ENCODE data around the gene LMOD2.
"Not testable (repeated sequence)": the region's sequence is repeated elsewhere in the genome, so short reads cannot be mapped to it uniquely, and the experiment has no call there.

The LMOD2 gene

GRCh38 chr7:123622660-123623386 is 32.8 kb upstream of the LMOD2 start:
- no peak overlapping the region for H3K9ac ChIP-seq (ENCODE audit: insufficient read length)
- TF ChIP-seq EZH2 (IDR thresholded peaks at IDR 0.05) (no peak), FOXP2 (optimal IDR thresholded peaks at IDR 0.05; ENCODE audit: control extremely low read depth, extremely low read length, insufficient read depth) (no peak)
- H3K36me3 ChIP-seq (ENCODE audit: insufficient read depth, low read length) = no peaks in the 10 kb centered on the region
- no peak overlapping the region for H3K4me3 ChIP-seq
- H3K9me3 ChIP-seq (ENCODE audit: low read depth, low read length) = no peaks in the 10 kb centered on the region
- DNase-seq (ENCODE audit: low read depth, low spot score) = no peak
- H3K27ac ChIP-seq = no peak overlapping the region; the same call in 1 of the 2 replicates

- DNase-seq (ENCODE audit: low read depth, low spot score) = no peak
- TF ChIP-seq EZH2 (IDR thresholded peaks at IDR 0.05) (no peak), POLR2AphosphoS5 (IDR thresholded peaks at IDR 0.05; ENCODE audit: borderline replicate concordance, low read depth, low read length) (no peak), FOXP2 (optimal IDR thresholded peaks at IDR 0.05; ENCODE audit: control extremely low read depth, extremely low read length, insufficient read depth) (no peak)
- no peak overlapping the region for H3K4me3 ChIP-seq
- H3K9ac ChIP-seq (ENCODE audit: insufficient read length) = no peak overlapping the region
- H3K36me3 ChIP-seq (ENCODE audit: insufficient read depth, low read length) = no peaks in the 10 kb centered on the region
- no peak overlapping the region for H3K27ac ChIP-seq
- H3K9me3 ChIP-seq (ENCODE audit: low read depth, low read length) = no peaks in the 10 kb centered on the region
Measured at GRCh38 chr7:123624527-123625183, 31.0 kb upstream of the LMOD2 start.

- no peak overlapping the region for H3K4me3 ChIP-seq
- TF ChIP-seq EZH2 (IDR thresholded peaks at IDR 0.05) (no peak), POLR2AphosphoS5 (IDR thresholded peaks at IDR 0.05; ENCODE audit: borderline replicate concordance, low read depth, low read length) (no peak), FOXP2 (optimal IDR thresholded peaks at IDR 0.05; ENCODE audit: control extremely low read depth, extremely low read length, insufficient read depth) (no peak)
- no peak for DNase-seq (ENCODE audit: low read depth, low spot score)
Measured at GRCh38 chr7:123625254-123625653, 30.4 kb upstream of the LMOD2 start.

GRCh38 chr7:123627851-123628250 is 27.8 kb upstream of the LMOD2 start:
- Histone ChIP-seq H3K9ac (ENCODE audit: insufficient read length) (no peak overlapping the region), H3K36me3 (ENCODE audit: insufficient read depth, low read length) (no peaks in the 10 kb centered on the region), H3K9me3 (ENCODE audit: low read depth, low read length) (no peaks in the 10 kb centered on the region), H3K4me3 (no peak overlapping the region), H3K27ac (no peak overlapping the region)
- DNase-seq (ENCODE audit: low read depth, low spot score) = no peak
- TF ChIP-seq POLR2AphosphoS5 (IDR thresholded peaks at IDR 0.05; ENCODE audit: borderline replicate concordance, low read depth, low read length) (no peak), EZH2 (IDR thresholded peaks at IDR 0.05) (no peak), FOXP2 (optimal IDR thresholded peaks at IDR 0.05; ENCODE audit: control extremely low read depth, extremely low read length, insufficient read depth) (no peak)

More at GRCh38 chr7:123625254-123625653, 30.4 kb upstream of the LMOD2 start:
- no peaks in the 10 kb centered on the region for H3K9me3 ChIP-seq (ENCODE audit: low read depth, low read length)
- no peak overlapping the region for H3K9ac ChIP-seq (ENCODE audit: insufficient read length)
- no peaks in the 10 kb centered on the region for H3K36me3 ChIP-seq (ENCODE audit: insufficient read depth, low read length)
- no peak overlapping the region for H3K27ac ChIP-seq

GRCh38 chr7:123628829-123629228 is 26.8 kb upstream of the LMOD2 start:
- TF ChIP-seq EZH2 (IDR thresholded peaks at IDR 0.05) = no peak
- no peak for TF ChIP-seq FOXP2 (optimal IDR thresholded peaks at IDR 0.05; ENCODE audit: control extremely low read depth, extremely low read length, insufficient read depth)
- no peak for TF ChIP-seq POLR2AphosphoS5 (IDR thresholded peaks at IDR 0.05; ENCODE audit: borderline replicate concordance, low read depth, low read length)
- Histone ChIP-seq H3K4me3 (no peak overlapping the region), H3K9ac (ENCODE audit: insufficient read length) (no peak overlapping the region), H3K36me3 (ENCODE audit: insufficient read depth, low read length) (no peaks in the 10 kb centered on the region), H3K27ac (no peak overlapping the region), H3K9me3 (ENCODE audit: low read depth, low read length) (no peaks in the 10 kb centered on the region)
- DNase-seq (ENCODE audit: low read depth, low spot score) = no peak

GRCh38 chr7:123629281-123629680 is 26.4 kb upstream of the LMOD2 start:
- Histone ChIP-seq H3K27ac (no peak overlapping the region), H3K9me3 (ENCODE audit: low read depth, low read length) (no peaks in the 10 kb centered on the region), H3K9ac (ENCODE audit: insufficient read length) (no peak overlapping the region), H3K36me3 (ENCODE audit: insufficient read depth, low read length) (no peaks in the 10 kb centered on the region), H3K4me3 (no peak overlapping the region)
- TF ChIP-seq FOXP2 (optimal IDR thresholded peaks at IDR 0.05; ENCODE audit: control extremely low read depth, extremely low read length, insufficient read depth) (no peak), EZH2 (IDR thresholded peaks at IDR 0.05) (no peak), POLR2AphosphoS5 (IDR thresholded peaks at IDR 0.05; ENCODE audit: borderline replicate concordance, low read depth, low read length) (no peak)
- DNase-seq (ENCODE audit: low read depth, low spot score) = no peak

- Histone ChIP-seq H3K4me3 (no peak overlapping the region), H3K27ac (no peak overlapping the region), H3K9me3 (ENCODE audit: low read depth, low read length) (no peaks in the 10 kb centered on the region), H3K36me3 (ENCODE audit: insufficient read depth, low read length) (no peaks in the 10 kb centered on the region), H3K9ac (ENCODE audit: insufficient read length) (no peak overlapping the region)
- TF ChIP-seq FOXP2 (optimal IDR thresholded peaks at IDR 0.05; ENCODE audit: control extremely low read depth, extremely low read length, insufficient read depth) (no peak), POLR2AphosphoS5 (IDR thresholded peaks at IDR 0.05; ENCODE audit: borderline replicate concordance, low read depth, low read length) (no peak), EZH2 (IDR thresholded peaks at IDR 0.05) (no peak)
- DNase-seq (ENCODE audit: low read depth, low spot score) = no peak
Measured at GRCh38 chr7:123632808-123633207, 22.9 kb upstream of the LMOD2 start.

GRCh38 chr7:123633553-123633952 is 22.1 kb upstream of the LMOD2 start:
- no peaks in the 10 kb centered on the region for H3K36me3 ChIP-seq (ENCODE audit: insufficient read depth, low read length)
- H3K9ac ChIP-seq (ENCODE audit: insufficient read length) = no peak overlapping the region
- no peak overlapping the region; the same call in 1 of the 2 replicates for H3K27ac ChIP-seq
- H3K9me3 ChIP-seq (ENCODE audit: low read depth, low read length) = no peaks in the 10 kb centered on the region
- TF ChIP-seq EZH2 (IDR thresholded peaks at IDR 0.05) (no peak), POLR2AphosphoS5 (IDR thresholded peaks at IDR 0.05; ENCODE audit: borderline replicate concordance, low read depth, low read length) (no peak), FOXP2 (optimal IDR thresholded peaks at IDR 0.05; ENCODE audit: control extremely low read depth, extremely low read length, insufficient read depth) (no peak)
- H3K4me3 ChIP-seq = no peak overlapping the region
- DNase-seq (ENCODE audit: low read depth, low spot score) = no peak

- H3K9me3 ChIP-seq (ENCODE audit: low read depth, low read length); DNase-seq (ENCODE audit: low read depth, low spot score); H3K27ac ChIP-seq; H3K36me3 ChIP-seq (ENCODE audit: insufficient read depth, low read length); H3K9ac ChIP-seq (ENCODE audit: insufficient read length); H3K4me3 ChIP-seq: not testable (repeated sequence)
Measured at GRCh38 chr7:123634011-123634573, 21.6 kb upstream of the LMOD2 start.
